Endothelial cell (in vitro differentiated cells): ENCODE measurements around the gene TRNP1. TPM values are rescaled to one million over a fixed set of nuclear protein-coding genes. Genes with fewer than 3 reads are reported as not detected.

Experiments used
- DNase-seq: peaks from one replicate; pipeline ENCODE4 v3.0.0; 2021; ENCODE audit warnings: low spot score
- H3K27ac Mint-ChIP-seq: one replicate; pipeline ENCODE4 v1.8.0; 2021; ENCODE audit warnings: mixed read lengths, inconsistent platforms; ENCODE audit not compliant: unreplicated experiment
- H3K27me3 Mint-ChIP-seq: one replicate; pipeline ENCODE4 v1.8.0; 2021; ENCODE audit warnings: mild to moderate bottlenecking, moderate library complexity, mixed read lengths, inconsistent platforms; ENCODE audit not compliant: unreplicated experiment
- H3K36me3 Mint-ChIP-seq: one replicate; pipeline ENCODE4 v1.8.0; 2021; ENCODE audit warnings: mild to moderate bottlenecking, low read depth, mixed read lengths, inconsistent platforms; ENCODE audit not compliant: unreplicated experiment
- H3K4me1 Mint-ChIP-seq: one replicate; pipeline ENCODE4 v1.8.0; 2021; ENCODE audit warnings: mild to moderate bottlenecking, mixed read lengths, inconsistent platforms; ENCODE audit not compliant: unreplicated experiment
- H3K4me3 Mint-ChIP-seq: one replicate; pipeline ENCODE4 v1.8.0; 2021; ENCODE audit warnings: mild to moderate bottlenecking, mixed read lengths, inconsistent platforms; ENCODE audit not compliant: unreplicated experiment
- H3K9me3 Mint-ChIP-seq: one replicate; pipeline ENCODE4 v1.8.0; 2021; ENCODE audit warnings: mixed read lengths, inconsistent platforms; ENCODE audit not compliant: unreplicated experiment
- CTCF ChIP-seq: fragments of 200-600 bp; sonication (generic); IDR thresholded peaks from one replicate; pipeline ENCODE4 v1.5.0; 2021; ENCODE audit warnings: antibody characterized with exemption; ENCODE audit not compliant: unreplicated experiment
- total RNA-seq: library from RNA; stranded (reverse); fragmentation: NEBNext Ultra II Directional; extraction: Animal tissue kit (Norgen Biotek cat#: 25700); gene quantifications from one replicate; pipeline ENCODE4 v1.2.1, GENCODE V29; 2021; ENCODE audit not compliant: unreplicated experiment

TRNP1 gene
- total RNA-seq, 1 donor from 2014 or later = 4.2 TPM

DNA sequence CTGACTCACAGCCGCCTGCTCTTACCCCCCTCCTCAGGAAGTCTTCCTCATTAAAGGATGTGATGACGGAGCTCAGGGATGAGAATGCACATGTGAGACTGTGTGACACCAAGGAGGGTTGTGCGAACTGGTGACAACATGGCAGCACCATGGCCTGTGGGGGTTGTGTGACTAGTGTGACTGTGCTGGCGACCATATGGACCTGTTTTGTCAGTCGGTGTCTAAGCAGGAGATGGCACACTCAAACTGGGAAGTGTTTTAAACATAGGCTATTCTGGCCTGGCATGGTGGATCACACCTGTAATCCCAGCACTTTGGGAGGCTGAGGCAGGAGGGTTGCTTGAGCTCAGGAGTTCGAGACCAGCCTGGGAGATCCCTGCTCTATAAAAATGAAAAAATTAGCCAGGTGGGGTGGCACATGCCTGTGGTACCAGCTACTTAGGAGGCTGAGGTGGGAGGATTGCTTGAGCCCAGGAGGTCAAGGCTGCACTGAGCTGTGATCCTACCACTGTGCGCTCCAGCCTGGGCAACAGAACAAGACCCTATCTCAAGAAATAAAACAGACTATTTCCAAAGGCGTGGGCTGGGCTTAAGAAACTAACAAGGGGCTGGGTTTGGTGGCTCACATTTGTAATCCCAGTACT is 7.4 kb downstream of the TRNP1 start:
- no peak overlapping the region for H3K4me3 Mint-ChIP-seq
- peaks cover 10% of the 10 kb centered on the region for H3K27me3 Mint-ChIP-seq
- no peak overlapping the region for H3K27ac Mint-ChIP-seq
- peaks cover 10% of the 10 kb centered on the region for H3K4me1 Mint-ChIP-seq
- no peaks in the 10 kb centered on the region for H3K36me3 Mint-ChIP-seq
- no peak for DNase-seq
- TF ChIP-seq CTCF = no peak
- H3K9me3 Mint-ChIP-seq = no peaks in the 10 kb centered on the region

DNA sequence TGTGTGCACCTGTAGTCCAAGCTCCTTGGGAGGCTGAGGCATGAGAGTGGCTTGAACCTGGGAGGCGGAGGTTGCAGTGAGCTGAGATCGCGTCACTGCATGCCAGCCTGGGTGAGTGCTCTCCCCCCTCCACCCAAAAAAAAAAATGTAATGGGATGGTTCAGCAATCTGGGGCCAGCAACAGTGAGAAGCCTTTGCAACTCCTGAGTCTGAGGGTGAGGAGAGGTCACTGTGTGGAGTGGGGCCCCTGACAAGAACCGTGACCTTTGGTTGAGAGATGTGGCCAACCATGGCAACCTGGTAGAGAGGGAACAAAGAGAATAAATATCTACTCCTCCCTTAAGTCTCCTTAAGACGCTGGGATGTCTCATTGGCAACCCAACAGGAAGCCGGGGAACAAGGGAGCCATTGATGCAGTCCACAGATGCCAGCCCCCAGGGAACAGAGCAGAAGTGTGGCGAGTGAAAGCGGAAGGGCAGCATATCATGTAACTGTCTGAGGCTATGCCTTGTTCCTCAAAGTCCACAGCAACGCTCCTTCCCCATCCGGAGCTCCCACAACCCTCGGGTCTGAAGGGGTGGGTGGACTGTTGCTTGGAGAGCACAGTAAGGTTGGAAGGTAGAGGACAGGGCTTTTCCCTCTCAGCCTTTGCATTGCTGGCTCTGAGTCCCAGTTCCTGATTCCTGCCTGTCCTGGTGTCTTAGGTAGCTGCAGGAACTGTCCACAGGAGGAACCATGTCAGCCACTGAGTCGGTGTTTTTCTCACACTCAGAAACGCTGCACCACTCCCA is 8.3 kb downstream of the TRNP1 start:
- TF ChIP-seq CTCF = no peak
- no peaks in the 10 kb centered on the region for H3K9me3 Mint-ChIP-seq
- H3K36me3 Mint-ChIP-seq = no peaks in the 10 kb centered on the region
- no peak for DNase-seq
- H3K4me1 Mint-ChIP-seq = peaks cover 10% of the 10 kb centered on the region
- H3K4me3 Mint-ChIP-seq = no peak overlapping the region
- H3K27ac Mint-ChIP-seq = no peak overlapping the region
- peaks cover 5% of the 10 kb centered on the region for H3K27me3 Mint-ChIP-seq

DNA sequence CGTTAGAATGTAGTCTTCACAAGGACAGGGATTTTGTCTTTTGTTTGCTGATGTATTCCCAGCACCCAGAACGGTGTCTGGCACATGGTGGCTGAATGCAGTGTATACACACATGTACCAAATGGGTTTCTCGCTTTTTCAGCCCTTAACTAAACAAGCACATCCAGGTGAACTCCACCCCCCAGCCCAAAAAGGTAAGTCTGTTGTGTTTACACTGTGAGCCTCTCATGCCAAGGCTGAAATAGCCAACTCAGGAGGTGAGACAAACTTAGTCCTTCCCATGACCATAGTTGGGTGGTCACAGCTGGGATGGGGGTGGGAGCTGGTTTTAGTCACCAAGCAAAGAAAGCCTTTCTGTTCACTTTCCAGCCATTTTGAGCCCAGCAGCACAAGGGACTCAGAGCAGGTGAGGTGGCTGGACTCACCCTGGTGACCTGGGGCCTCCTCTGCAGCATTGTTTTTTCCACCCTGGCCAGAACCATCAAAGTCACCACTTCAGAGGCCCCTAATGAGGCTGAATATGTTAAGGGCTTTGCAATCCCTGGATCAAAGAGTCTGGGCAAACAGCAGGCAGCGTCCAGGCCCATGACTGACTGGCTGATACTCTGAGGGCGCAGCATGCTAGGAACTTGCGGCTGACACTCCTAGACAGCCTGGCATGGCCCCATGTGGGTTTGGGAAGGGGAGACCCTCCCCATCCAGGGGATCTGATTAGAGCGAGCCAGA is 10.4 kb downstream of the TRNP1 start:
- no peak overlapping the region for H3K27ac Mint-ChIP-seq
- H3K27me3 Mint-ChIP-seq = peaks cover 1% of the 10 kb centered on the region
- no peak for DNase-seq
- TF ChIP-seq CTCF = no peak
- H3K4me3 Mint-ChIP-seq = no peak overlapping the region
- H3K9me3 Mint-ChIP-seq = no peaks in the 10 kb centered on the region
- no peaks in the 10 kb centered on the region for H3K36me3 Mint-ChIP-seq
- peaks cover 8% of the 10 kb centered on the region for H3K4me1 Mint-ChIP-seq

DNA sequence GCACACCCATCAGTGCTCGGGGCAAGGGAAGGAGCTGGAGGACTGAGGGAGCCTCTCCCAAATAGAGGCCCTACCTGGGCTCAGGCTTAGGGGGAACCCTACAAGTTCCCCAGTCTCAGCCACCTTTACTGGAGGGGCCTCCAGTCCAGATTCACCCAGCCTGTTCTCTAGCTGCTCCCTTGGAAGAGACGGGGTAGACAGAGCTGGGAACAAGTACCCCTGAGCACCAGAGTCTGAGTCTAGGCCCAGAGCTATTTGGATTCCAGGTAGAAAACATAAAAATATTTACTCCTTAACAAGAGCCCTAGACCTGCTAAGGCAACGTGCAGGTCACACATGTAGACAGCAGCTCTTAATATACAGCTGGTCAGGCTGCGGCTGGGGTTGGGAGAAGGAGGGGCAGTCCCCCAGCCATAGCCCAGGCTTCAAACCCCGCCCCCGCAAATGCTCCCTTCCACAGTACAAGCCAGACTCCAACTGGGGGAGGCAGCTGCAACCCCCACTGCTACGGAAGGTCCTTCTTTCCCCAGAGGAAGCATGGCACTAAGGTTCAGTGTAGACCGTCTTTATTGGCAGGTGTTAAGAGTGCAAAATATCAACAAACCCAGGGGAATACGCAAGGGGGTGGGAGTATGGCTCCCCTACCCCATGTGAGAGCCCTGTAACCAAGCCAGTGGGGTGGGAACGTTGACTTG is 11.1 kb downstream of the TRNP1 start:
- DNase-seq = no peak
- H3K27me3 Mint-ChIP-seq = peaks cover 1% of the 10 kb centered on the region
- H3K4me1 Mint-ChIP-seq = peaks cover 8% of the 10 kb centered on the region
- no peak overlapping the region for H3K27ac Mint-ChIP-seq
- no peak for TF ChIP-seq CTCF
- H3K9me3 Mint-ChIP-seq = no peaks in the 10 kb centered on the region
- no peak overlapping the region for H3K4me3 Mint-ChIP-seq
- no peaks in the 10 kb centered on the region for H3K36me3 Mint-ChIP-seq
